Pancreas (tissue), 10 donors: ENCODE data around the gene RAN. TPM values are rescaled to one million over a fixed set of nuclear protein-coding genes. Genes with fewer than 3 reads are reported as not detected.

Experiments
- ATAC-seq, 4 donors: fragments of 200-7000 bp; cut with Tn5 transposase; one replicate each; pipeline versions ENCODE4 v1.8.0 to v1.9.1; 2020; ENCODE audit warnings: mild to moderate bottlenecking in 4 of 4, moderate library complexity in 4 of 4
- DNase-seq, 6 donors: peaks; one replicate each; pipeline ENCODE4 v3.0.0-alpha.2; 2020
- FAIRE-seq: peaks from 2 replicates; lab custom pipeline; 2012; peaks lifted over from hg19 to GRCh38; lab: Jason Lieb, UNC
- H3K27ac ChIP-seq, 4 donors: fragments of 200-600 bp; sonication (generic); 1 replicate in 3 of 4; 2 replicates in 1 of 4; pipeline versions ENCODE4 v1.5.0 to v1.8.0; 2020
- H3K27me3 ChIP-seq, 4 donors: fragments of 200-600 bp; one replicate each; pipeline ENCODE4 v1.8.0; 2021
- H3K36me3 ChIP-seq, 3 donors: fragments of 200-600 bp; sonication (generic) in 1 of 3; one replicate each; pipeline versions ENCODE4 v1.5.0 to v1.8.0; 2020 to 2021
- H3K4me1 ChIP-seq, 3 donors: fragments of 200-600 bp; one replicate each; pipeline ENCODE4 v1.8.0; 2021
- H3K4me3 ChIP-seq, 4 donors: fragments of 200-600 bp; sonication (generic) in 2 of 4; one replicate each; pipeline versions ENCODE4 v1.5.0 to v1.8.0; 2020 to 2021
- H3K9me3 ChIP-seq, 4 donors: fragments of 200-600 bp; one replicate each; pipeline ENCODE4 v1.8.0; 2021
- CTCF ChIP-seq, 4 donors: fragments of 200-600 bp; sonication (generic) in 3 of 4; IDR thresholded peaks; one replicate each; pipeline versions ENCODE4 v1.5.0 to v1.8.0; 2021; ENCODE audit warnings: antibody characterized with exemption in 4 of 4
- WGBS, 2 donors: extraction: QIAGEN DNeasy Blood & Tissue Kit; methylation state at CpG; one replicate each; pipeline ENCODE4 v1.1.7; 2013; 5-methylcytosine and 5-hydroxymethylcytosine counted together
- intact Hi-C, 3 donors: fragments of 100-400 bp; cut with DNase I; formaldehyde crosslinking; loops; one replicate each; pipeline versions ENCODE4 v1.11.1 to v1.14.2; 2022
- polyA plus RNA-seq, 2 donors: library from polyadenylated mRNA; stranded (reverse); fragments of 200-250 nt; gene quantifications; one replicate each; pipeline ENCODE4 v1.2.3, GENCODE V29; 2013
- total RNA-seq, 6 donors: library from RNA; stranded (reverse); fragmentation: NEBNext Ultra II Directional in 4 of 6; extraction: Animal tissue kit (Norgen Biotek cat#: 25700) in 4 of 6; gene quantifications; one replicate each; pipeline versions ENCODE4 v1.2.1 to v1.2.4, GENCODE V29; 2021 to 2023
- donor health status: healthy with polysubstance abuse.
- donor health status: DM: no; HTN: no; CAD: no; lungs with moderate emphysema.
- donor health status: DM: no; HTN: no; CAD: no.
- donor health status: control.
- donor health status: control.
- donor health status: Bipolar disorder and iron deficiency.
- donor health status: DM: yes; HTN: yes; CAD: no.
- donor health status: DM: no; HTN: no; CAD: no.
- donor health status: DM: no; HTN: no; CAD: no.
- donor health status: DM: yes; HTN: yes; CAD: no.

RAN gene
- total and polyA plus RNA-seq, 8 donors = 60.0 to 201 (median 152) TPM

GRCh38 chr12:130832561-130833209 is 39.2 kb upstream of the RAN start:
- DNase-seq = no peak
- Histone ChIP-seq H3K4me1 (peaks cover 0 to 1% (median 0%) of the 10 kb centered on the region in 3 donors), H3K4me3 (no peak overlapping the region), H3K27ac (no peak overlapping the region), H3K36me3 (no peaks in the 10 kb centered on the region), H3K27me3 (no peaks in the 10 kb centered on the region), H3K9me3 (no peaks in the 10 kb centered on the region)
- peak in 2 of 4 donors; percentile 29 to 35 for ATAC-seq
- no peak for FAIRE-seq
- no peak for TF ChIP-seq CTCF (IDR thresholded peaks at IDR 0.05)
- WGBS, 2 donors = 80 to 81% methylated on average over 17 of the region's 17 CpGs
- intact Hi-C loops = no loop called here

GRCh38 chr12:130835011-130835410 is 36.9 kb upstream of the RAN start:
- Histone ChIP-seq H3K27ac (no peak overlapping the region), H3K4me3 (no peak overlapping the region), H3K36me3 (no peaks in the 10 kb centered on the region), H3K9me3 (no peaks in the 10 kb centered on the region), H3K4me1 (peaks cover 0 to 4% (median 0%) of the 10 kb centered on the region in 3 donors), H3K27me3 (no peaks in the 10 kb centered on the region)
- TF ChIP-seq CTCF (IDR thresholded peaks at IDR 0.05) = no peak
- intact Hi-C loops = no loop called here
- FAIRE-seq (no peak), ATAC-seq (no peak), DNase-seq (no peak)
- WGBS, 2 donors = 79 to 82% methylated on average over 11 of the region's 11 CpGs

GRCh38 chr12:130835436-130835835 is 36.4 kb upstream of the RAN start:
- H3K9me3 ChIP-seq = no peaks in the 10 kb centered on the region
- WGBS, 2 donors = 80% methylated on average over 6 of the region's 6 CpGs
- H3K4me3 ChIP-seq = no peak overlapping the region
- H3K27me3 ChIP-seq = no peaks in the 10 kb centered on the region
- no peaks in the 10 kb centered on the region for H3K36me3 ChIP-seq
- no peak for FAIRE-seq
- peaks cover 0 to 4% (median 0%) of the 10 kb centered on the region in 3 donors for H3K4me1 ChIP-seq
- no peak for DNase-seq
- no peak overlapping the region for H3K27ac ChIP-seq
- intact Hi-C loops = no loop called here
- no peak for ATAC-seq
- no peak for TF ChIP-seq CTCF (IDR thresholded peaks at IDR 0.05)

- Histone ChIP-seq H3K4me1 (peaks cover 0 to 4% (median 0%) of the 10 kb centered on the region in 3 donors), H3K36me3 (no peaks in the 10 kb centered on the region), H3K4me3 (peak overlapping the region; percentile 53 to 86 (median 68)), H3K27me3 (no peaks in the 10 kb centered on the region), H3K9me3 (no peaks in the 10 kb centered on the region), H3K27ac (peak overlapping the region; percentile 59 to 69 (median 62))
- FAIRE-seq = no peak
- 0 to 1% methylated on average over 36 to 38 of the region's 38 CpGs for WGBS, 2 donors
- intact Hi-C loops = no loop called here
- DNase-seq = peak in 4 of 6 donors; percentile 28 to 66 (median 56)
- TF ChIP-seq CTCF (IDR thresholded peaks at IDR 0.05) = no peak
- peak; percentile 56 to 68 (median 60) for ATAC-seq
These were observed 33.4 kb upstream of the RAN start for GRCh38 chr12:130838284-130838950.
